Fibroblast of gingiva (primary cell): ENCODE results near the gene NDUFV3.
"Not testable (repeated sequence)": the region's sequence is repeated elsewhere in the genome, so short reads cannot be mapped to it uniquely, and the experiment has no call there.

Experiments
- DNase-seq: peaks from one replicate; pipeline ENCODE4 v3.0.0-alpha.2; 2011; ENCODE audit warnings: low read depth

The NDUFV3 gene

DNA sequence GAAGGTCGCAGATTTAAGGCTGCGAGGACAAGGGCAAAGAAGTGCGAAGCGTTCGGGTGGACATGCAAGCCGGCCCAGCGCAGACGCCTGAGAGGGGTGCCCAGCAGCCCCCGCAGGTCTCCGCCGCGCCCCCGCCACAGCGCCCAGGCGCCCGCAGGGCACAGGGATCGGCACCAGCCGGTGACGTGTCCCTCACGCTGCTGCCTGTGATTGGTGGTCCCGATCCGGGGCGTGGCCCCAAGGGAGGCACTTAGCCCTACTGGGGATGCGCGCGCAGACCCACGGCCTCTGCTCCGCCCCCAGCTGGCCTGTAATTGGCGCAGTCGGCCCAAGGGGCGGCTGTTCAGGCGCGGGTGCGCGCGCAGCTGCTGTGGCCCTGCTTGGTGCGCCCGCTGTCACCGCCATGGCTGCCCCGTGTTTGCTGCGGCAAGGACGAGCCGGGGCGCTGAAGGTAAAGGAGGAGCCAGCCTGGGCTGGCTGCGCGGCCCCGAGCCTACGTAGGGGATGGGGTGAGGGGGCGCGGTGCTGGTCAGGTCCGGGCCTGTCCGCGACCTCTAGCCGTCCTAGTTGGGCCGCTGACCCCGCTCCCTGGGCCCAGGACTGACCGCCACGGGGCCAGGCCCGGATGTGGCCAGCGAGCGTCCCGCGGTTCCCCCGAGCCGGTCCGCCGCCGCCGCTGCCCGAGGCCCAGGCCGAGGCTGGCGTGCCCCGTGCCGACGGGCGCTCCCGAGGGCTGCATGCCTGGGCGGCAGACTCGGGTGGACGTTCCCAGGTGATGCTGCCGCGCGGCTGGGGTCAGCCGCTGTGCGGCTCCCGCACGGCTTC is at the start of gene NDUFV3:
Gene NDUFV3 (plus strand): TSS at position 379 of the 825 bp plus-strand sequence. CDS start 25 bp downstream, at position 404.
- DNase-seq: peak; percentile 97

DNA sequence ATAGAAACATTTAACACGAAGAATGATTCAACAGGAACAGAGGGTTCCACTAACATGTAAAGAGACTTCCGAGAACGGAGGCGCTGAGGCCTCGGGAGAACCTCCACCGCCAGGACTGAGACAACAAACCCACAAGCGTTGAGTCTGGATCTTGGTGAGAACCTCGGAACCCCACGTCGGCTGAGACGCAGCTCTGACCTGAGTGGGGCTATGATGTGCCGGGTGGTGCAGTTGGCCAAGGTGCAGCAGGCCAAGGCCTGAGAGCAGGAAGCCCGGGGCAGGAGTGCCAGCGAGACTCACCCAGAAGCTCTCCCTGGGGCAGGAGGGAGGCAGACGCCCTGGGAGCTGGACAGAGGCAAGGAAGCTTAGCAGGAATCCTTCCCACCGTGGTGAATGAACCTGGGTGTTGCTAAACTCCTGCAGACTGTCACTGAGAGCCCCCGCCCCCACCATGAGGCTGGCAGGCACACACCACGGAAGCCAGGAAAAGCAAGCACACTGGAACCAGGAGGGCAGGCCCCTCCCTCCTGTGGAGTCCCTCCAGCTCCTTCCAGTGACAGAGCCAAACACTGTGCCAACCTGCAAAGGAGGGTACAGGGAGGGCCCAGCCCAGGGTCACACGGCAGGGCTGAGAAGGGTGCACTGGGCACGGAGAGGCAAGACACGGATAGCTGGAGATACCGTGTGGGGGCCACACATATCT is 48.5 kb upstream of the NDUFV3 start:
- DNase-seq: no peak

DNA sequence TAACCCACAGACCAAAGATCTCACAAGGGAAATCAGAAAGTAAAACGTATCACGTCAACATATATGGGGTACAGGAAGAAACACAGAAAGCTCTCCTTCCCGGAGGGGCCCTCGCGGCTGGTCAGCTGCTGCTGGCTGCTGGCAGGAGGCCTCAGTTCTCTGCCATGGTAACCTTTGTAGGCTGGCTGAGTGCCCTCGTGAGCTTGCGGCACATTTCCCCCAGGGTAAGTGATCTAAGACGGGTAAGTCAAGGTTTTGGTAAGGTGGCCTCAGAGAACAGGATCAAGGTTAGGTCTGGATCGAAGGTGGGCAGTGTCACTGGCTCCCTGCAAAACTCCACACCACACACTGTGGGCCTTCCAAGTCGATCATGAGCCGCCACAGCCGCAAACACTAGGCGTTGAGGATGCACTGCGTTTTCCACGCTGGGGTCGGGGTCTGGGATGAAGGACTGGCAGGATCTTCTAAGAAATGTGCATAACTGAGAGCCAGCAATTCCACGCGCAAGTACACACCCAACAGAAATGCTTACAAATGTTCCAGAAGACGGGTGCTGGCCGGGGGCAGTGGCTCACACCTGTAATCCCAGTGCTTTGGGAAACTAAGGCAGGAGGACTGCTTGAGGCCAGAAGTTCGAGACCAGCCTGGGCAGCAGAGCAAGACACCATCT is 47.7 kb upstream of the NDUFV3 start:
- DNase-seq: peak; percentile 53

DNA sequence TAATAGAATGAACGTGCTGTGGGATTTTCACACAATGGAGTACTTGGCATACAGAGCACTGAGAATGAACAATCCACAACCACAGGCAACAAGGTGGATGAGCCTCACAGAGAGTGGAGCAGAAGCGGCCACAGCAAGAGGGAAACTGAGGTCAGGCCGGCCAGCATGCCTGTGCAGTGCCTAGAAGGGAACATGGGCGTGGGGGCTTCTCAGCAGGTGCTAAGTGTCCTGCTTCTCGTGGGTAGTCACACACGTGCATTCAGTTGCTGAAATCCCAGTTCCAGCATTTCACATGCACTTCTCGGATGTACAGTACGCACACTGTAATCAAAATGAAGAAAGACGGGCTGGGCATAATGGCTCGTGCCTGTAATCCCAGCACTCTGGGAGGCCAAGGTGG is 46.9 kb upstream of the NDUFV3 start:
- no peak for DNase-seq

DNA sequence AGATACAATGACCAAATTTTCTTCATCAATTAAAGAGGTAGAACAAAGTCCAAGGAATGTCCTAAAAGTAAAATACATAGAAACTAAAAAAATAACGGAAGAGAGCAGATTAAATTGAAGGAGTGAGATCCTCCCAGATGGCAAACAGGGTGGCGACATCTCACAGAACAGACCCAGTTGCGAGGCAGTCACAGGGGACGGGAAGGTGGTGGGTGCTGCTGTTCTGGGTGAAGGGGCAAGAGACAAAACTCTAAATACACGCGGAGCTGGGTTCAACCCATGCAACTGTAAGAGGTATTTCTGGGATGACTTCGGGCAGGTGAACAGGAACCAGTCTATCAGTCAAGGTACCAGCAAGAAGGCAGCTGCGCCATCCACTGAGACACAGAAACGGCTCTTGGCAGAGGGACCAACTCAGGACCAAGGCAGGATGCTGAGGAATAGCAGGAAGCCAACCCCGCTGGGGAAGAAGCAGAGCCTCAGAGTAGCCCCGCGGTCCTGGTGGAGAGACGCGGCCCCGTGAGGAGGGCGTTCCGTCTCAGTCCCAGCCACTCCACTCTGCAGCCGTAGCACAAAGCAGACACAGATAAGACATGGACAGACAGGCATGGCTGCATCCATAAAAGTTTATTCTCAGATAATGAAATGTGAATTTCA is 45.9 kb upstream of the NDUFV3 start:
- no peak for DNase-seq

DNA sequence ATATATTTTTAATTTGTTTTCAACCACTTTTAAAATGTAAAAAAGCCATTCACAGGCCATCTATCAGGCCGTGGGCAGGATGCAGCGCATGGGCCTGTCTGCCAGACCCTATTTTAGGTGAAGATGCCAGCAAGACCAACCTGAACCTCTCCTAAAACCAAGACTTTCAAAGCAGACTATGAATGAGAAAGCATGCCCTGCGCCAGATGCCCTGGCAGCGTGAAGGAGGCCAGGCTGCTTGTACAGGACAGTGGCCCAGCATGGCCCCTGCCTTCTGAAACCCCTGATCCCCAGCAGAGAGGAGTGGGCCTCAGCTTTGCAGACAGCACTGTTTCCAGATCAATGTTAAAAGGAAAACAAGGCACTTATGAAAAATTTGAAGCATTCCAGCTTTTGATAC is 45.4 kb upstream of the NDUFV3 start:
- DNase-seq: no peak

DNA sequence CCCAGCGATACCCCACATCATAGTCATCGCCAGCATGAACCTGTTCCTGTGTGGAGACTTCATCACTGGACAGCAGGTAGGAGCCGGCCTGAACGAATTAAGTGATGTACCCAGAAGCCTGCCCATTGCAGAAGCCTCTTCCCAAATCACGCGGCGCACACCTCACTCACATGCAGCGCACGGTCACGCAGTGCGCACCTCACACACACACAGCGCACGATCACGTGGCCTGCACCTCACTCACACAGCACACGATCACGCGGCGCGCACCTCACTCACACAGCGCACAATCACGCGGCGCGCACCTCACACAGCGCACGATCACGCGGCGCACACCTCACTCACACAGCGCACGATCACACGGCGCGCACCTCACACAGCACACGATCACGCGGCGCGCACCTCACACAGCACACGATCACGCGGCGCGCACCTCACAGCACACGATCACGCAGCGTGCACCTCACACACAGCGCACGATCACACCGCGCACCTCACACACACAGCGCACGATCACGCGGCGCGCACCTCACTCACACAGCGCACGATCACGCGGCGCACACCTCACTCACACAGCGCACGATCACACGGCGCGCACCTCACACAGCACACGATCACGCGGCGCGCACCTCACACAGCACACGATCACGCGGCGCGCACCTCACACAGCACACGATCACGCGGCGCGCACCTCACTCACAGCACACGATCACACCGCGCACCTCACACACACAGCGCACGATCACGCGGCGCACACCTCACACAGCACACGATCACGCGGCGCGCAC is 44.8 kb upstream of the NDUFV3 start:
- DNase-seq: not testable (repeated sequence)

DNA sequence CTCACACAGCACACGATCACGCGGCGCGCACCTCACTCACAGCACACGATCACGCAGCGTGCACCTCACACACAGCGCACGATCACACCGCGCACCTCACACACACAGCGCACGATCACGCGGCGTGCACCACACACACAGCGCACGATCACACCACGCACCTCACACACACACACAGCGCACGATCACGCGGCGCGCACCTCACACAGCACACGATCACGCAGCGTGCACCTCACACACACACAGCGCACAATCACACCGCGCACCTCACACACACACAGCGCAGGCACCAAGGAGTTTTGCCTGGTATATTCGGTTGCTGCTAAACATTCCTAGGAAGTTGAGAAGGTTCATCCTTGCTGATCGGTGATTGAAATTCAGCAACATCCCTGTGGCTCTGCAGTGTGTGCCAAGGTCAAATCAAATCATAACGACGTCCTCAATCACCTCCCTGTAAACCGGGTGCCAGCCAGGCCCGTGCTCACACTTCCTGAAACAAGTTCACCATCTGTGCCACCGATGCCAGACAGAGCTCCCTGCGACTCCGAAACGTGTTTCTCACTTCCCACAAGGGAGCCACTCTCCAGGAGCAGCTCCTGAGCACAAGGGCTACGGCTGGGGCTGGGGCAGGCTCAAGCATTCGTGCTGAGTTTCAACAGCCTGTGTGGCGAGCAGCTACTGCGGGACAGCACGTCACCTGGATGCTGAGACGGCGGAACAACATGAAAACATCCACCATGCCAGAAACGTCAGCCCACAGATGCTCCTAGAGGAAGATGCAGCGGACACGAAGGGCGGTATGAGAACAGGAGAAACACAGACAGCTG is 44.0 kb upstream of the NDUFV3 start:
- no peak for DNase-seq

DNA sequence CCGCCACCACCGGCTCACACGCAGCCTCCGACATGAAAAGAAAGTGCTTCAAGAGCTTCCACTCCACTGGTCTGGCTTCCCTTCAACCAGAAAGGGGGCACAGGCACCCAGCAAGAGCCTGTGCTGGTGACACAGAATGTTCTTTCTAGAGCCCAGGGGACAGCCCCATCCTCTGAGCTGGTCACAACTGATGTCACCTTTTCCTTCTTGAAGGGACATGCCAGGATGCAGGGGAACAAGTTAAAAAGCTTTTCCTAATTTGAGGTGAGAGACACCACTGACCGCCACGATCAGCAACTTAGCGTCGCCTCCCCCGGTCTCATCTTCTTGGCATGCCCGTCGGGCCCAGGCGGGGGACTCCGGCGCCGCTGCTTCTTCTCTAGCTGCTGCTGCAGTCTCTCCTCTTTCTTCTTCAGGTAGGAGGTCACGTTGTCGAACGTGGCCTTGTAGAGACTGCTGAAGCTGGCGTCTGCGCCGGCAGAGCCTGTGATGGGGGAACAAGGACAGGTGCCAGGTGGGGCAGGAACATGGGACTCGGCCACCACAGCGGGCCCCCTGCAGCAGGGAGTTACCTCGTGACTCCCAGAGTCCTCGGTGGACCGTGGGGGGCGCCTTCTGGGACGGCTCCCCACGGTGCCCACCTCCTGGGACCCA is 43.2 kb upstream of the NDUFV3 start:
- DNase-seq: no peak

DNA sequence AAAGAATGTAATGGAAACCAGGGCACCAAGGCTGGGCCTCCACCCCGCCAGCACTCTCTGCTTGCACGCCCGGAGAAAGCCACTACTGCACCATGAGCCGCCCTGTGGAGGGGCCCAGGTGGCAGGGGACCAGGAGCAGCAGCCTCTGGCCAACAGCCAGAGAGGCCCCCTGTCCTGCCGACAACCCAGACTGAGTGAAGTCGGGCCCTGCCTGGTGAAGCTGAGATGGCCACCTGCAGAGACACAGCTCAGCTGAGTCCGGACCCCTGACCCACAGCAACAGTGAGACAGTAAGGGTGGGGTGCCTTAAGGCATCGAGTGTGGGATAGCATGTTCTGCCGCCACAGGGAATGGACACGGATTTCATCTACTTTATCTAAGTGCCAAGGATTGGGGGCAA is 42.6 kb upstream of the NDUFV3 start:
- DNase-seq: no peak

DNA sequence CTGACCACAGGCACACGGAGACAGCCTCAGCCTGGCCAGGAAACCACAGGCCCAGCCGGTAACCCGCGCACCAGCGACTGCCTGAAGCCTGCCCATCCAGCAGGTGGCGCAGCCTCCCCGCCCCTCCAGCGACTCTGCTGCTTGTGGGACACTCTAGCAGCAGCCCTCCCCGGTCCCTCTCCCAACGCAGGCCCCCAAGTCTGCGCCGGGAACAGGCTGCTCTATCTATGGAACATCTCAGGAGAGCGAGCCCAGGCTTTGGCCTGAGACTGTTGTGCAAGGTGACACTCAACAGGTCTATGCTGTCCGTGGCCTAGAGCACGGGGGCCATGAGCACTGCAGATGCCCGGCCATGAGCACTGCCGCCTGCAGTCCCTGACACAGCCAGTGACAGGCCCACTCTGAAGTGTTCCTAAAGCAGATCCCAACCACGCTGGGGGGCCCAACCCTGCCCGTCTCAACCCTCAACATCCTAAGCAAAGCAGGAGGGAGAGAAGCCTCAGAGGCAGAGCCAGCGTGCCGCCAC is 42.2 kb upstream of the NDUFV3 start:
- DNase-seq: no peak

DNA sequence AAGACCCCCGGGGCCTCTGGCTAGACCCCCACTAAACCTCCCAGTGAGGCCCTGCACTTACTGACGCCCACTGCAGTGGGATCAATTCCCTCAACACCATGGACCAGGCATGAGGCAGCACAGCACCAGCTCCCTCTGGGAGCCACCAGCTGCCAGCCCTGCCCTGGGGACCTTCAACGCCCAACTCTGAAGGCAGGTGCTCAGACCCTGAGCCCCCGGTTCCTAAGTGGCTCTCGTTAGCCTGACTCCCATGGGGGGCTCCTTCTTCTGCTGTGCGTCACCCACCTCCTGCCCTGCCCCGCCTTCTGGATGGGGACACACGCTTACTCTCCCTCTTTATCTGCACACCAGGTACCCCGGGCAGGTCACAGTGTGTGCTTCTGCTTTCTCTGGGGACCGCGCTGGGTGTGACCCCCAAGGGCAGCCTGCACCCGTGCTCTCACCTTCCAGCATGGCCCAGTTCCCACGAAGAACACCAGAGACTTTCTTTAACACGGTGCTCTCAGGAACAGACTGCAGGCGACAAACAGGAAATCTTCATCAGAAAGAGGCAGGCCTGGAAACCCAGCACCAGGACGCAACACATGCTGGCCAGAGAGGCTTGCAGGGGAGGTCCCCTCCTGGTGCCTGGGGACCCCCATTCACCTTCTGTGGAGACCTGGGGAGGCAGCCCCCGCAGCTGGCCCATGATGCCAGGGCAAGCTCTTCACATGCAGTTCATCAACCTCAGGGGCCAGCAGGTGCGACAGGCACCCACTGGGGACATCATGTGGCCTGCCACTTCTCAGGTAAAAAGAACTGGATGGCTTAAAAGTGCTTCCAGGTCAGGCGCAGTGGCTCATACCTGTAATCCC is 41.1 kb upstream of the NDUFV3 start:
- no peak for DNase-seq

DNA sequence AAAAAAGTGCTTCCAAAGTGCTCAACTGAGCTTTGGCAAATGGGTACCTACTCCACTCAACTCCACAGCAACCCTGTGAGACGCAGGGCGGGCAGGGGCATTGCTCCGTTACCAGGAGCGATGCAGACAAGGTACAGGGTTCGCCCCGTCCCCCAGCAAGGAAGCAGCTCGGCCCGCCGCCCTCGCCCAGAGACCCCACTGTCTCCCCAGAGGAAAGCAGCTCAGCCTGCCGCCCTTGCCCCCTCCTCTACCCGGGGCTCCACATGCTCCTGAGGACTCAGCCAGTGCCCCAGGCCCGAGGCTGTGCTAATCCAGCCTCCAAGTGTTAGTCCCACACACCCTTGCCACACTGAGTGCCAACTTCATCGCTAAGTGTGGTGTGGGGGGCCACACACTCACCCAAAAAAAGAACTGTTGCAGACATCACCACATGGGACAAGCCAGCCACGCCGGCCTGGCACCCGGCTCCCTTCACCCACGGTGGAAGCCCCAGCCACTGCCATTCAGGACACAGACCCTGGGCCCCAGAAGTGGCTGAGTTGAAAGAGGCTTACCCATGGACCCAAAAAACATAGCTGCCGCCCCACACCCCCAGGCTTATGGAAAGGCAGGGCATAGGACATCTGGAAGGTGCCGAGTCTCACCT is 40.1 kb upstream of the NDUFV3 start:
- DNase-seq: no peak

DNA sequence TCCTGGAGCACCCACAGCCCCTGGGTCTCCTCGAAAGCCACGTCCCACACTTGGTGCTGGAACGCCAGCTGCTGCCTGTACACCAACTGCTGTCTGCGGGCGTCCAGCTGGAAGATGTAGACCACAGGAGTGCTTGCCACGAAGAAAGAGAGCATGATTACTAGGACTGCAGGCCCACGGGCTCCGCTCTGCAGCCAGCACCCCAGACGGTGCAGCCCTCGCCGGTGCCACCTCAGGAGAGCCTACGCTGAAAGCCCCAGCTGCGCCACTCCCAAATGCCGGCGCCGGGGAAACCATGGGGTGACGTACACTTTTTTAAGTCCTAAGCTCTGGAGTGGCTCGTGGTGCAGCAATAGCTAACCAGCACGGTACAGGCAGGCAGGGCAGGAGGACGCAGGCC is 39.5 kb upstream of the NDUFV3 start:
- DNase-seq: no peak

DNA sequence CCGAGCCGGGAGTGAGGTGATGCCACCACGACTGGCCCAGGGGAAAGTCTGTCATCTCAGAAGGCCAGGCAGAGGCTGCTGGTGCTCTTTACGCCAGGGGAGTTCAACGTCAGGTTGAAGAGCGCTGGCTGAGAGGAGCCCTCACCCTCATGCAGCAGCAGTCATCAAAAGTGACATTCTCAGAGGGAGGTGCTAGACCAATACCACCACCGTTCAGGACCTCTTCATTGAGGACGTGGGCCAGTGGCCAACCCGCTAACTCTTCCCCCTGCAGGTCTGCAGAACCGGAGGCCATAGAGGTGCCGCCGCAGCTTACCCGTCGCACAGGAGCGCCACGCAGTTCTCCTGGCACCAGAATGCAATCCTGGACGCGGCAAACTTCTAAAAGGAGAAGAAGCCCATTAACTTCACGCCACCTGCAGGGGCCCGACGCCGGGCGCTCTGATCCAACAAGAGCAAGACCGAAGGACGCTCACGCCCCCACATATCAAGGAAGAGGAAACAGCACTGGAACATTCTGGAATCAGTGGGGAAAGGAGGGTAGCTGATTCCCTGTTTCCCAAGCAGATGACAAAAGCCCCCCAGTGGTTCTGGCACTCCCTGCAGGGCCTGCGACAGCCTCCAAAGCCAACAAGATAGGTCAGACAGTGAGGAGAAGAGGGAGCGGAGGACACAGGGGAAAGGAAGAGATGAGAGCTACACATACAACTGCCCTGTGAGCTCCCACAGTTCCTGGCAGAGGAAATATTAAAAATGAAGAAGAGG is 38.7 kb upstream of the NDUFV3 start:
- DNase-seq: no peak

DNA sequence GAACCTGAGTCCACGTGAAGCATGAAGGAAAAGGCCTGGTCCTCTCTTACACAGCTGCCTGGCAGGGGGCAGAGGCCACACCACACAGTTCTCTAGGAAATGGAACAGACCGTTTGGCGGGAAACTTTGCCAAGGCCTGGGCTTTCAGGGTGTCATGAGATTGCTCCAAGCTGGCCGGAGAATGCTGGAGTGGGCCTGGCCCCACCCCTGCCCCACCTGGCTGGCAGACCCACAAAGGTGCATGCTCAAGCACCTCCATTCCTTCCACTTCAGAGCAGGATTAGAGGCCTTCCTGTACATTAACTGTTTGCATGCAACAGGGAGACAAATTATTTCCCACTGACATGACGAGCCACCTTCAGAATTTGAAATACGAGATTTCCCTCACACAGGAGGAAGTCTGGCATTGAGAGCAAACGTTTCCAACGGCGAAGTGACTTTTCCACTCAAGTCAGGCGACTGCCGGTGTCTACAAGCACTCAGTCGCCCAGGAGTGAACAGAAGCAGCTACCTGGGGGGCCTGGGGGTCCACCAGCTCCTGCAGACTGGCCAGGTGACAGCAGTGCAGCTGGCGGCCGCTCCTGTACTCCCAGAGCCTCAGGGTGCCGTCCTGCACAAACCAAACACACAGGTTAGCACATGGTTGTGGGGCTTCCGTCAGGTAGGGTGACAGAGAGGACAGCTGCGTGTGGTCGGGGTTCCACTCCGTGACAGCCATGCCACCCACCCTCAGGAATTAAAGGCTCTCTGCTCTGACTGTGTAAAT is 37.8 kb upstream of the NDUFV3 start:
- no peak for DNase-seq

DNA sequence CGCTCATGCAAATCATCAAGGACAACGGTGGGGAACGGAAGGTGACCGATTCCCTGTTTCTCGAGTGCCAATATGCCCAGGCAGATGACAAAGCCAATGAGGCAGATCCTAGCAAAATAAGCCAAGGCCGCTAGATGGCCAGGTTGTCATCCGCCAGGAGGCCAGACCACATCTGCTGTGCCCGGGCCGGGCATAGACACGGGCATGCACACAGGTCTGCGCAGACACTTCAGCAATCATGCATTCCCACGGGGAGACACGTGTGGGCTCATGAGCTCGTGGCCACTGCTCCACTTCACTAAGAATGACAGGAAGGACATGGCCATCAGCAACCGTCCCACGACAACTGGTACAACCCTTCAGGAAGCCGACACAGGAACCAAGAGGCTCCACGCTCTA is 37.2 kb upstream of the NDUFV3 start:
- DNase-seq: no peak
